NCI-H1092 (cell line): ENCODE results near the gene IL7R.
"Not testable (repeated sequence)": the region's sequence is repeated elsewhere in the genome, so short reads cannot be mapped to it uniquely, and the experiment has no call there.

ENCODE experiments used
- DNase-seq: peaks from one replicate; lab custom pipeline; 2025; lab: John Stamatoyannopoulos, UW

Gene IL7R

GRCh38 chr5:35842856-35843255 lies 13.8 kb upstream of the IL7R start:
- no peak for DNase-seq

GRCh38 chr5:35845508-35845907 lies 11.2 kb upstream of the IL7R start:
- DNase-seq, result not testable (repeated sequence)

- DNase-seq, result no peak
Measured at GRCh38 chr5:35847491-35847890, 9.2 kb upstream of the IL7R start.

GRCh38 chr5:35847961-35848360 lies 8.7 kb upstream of the IL7R start:
- no peak for DNase-seq

- no peak for DNase-seq
Measured at GRCh38 chr5:35849860-35850259, 6.8 kb upstream of the IL7R start.

- no peak for DNase-seq
Measured at GRCh38 chr5:35850967-35851680, 5.6 kb upstream of the IL7R start.

- DNase-seq, result no peak
Measured at GRCh38 chr5:35852084-35852734, 4.5 kb upstream of the IL7R start.

- DNase-seq, result no peak
Measured at GRCh38 chr5:35852773-35853172, 3.9 kb upstream of the IL7R start.

- no peak for DNase-seq
Measured at GRCh38 chr5:35853631-35854030, 3.1 kb upstream of the IL7R start.

- DNase-seq, result no peak
Measured at GRCh38 chr5:35854248-35854647, 2.4 kb upstream of the IL7R start.

GRCh38 chr5:35855187-35855586 lies 1.5 kb upstream of the IL7R start:
- DNase-seq, result no peak

- not testable (repeated sequence) for DNase-seq
Measured at GRCh38 chr5:35856186-35856764, 416 bp upstream of the IL7R start.

GRCh38 chr5:35857606-35858205 lies 1.0 kb downstream of the IL7R start:
- DNase-seq, result no peak

- no peak for DNase-seq
Measured at GRCh38 chr5:35859101-35859661, 2.5 kb downstream of the IL7R start.

- no peak for DNase-seq
Measured at GRCh38 chr5:35860686-35861085, 4.0 kb downstream of the IL7R start.

- no peak for DNase-seq
Measured at GRCh38 chr5:35861718-35862117, 5.0 kb downstream of the IL7R start.

GRCh38 chr5:35862126-35862525 lies 5.4 kb downstream of the IL7R start:
- no peak for DNase-seq

GRCh38 chr5:35863159-35863558 lies 6.5 kb downstream of the IL7R start:
- DNase-seq, result no peak

- DNase-seq, result no peak
Measured at GRCh38 chr5:35867998-35868397, 11.3 kb downstream of the IL7R start.

GRCh38 chr5:35869685-35870277 lies 13.1 kb downstream of the IL7R start:
- no peak for DNase-seq

- DNase-seq, result no peak
Measured at GRCh38 chr5:35870605-35871004, 13.9 kb downstream of the IL7R start.

GRCh38 chr5:35876454-35876853 lies 19.8 kb downstream of the IL7R start:
- DNase-seq, result no peak
